HG02884 (cell line): Measurements from ENCODE around the gene CYP2S1.
"Not testable (repeated sequence)": the region's sequence is repeated elsewhere in the genome, so short reads cannot be mapped to it uniquely, and the experiment has no call there.

Experiments
- ATAC-seq: cut with Tn5 transposase; IDR thresholded peaks from one replicate; pipeline ENCODE4 v1.9.1; 2021; ENCODE audit warnings: mild to moderate bottlenecking, moderate library complexity; ENCODE audit not compliant: unreplicated experiment

CYP2S1 gene

DNA sequence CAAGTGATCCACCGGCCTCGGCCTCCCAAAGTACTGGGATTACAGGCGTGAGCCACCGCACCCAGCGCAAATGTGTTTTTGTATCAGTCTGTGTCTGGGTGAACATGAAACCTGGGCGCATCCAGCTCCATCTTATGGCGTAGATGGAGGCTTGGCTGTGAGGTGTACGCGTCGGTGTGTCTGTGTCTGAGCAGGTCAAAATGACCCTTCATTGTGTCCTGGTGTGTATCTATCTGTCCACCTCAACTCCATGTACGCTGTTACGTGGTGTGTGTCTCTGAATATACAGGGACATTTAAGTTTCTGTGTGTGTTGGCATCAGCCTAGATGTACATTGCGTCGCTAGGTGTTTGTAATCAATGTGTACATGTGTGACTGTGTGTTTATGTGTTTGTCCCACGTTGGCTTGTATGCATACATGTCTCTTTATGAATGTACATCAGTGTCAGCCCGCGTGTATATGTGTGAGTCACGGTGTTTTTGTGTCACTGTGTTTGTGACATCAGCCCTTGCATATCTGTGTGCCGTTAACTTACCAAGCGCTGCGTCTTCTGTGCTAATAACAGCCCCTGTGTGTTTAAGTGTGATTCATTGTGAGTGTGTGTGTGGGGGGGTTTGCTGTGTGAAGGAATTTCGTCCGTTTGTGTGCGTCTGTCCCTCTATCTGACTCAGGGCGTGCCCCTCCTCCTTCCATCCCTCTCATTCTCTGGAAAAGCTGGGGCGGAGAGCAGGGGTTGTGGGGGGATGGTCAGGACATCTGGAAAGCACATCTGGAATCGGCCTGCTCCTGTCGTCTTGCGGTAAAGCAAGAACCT, 32.4 kb downstream of the CYP2S1 start:
- ATAC-seq = no peak

GRCh38 chr19:41226053-41226873, 33.2 kb downstream of the CYP2S1 start:
- ATAC-seq = no peak

GRCh38 chr19:41226874-41227390, 33.9 kb downstream of the CYP2S1 start:
- ATAC-seq = no peak

- no peak for ATAC-seq
Observed at GRCh38 chr19:41228486-41228885, 35.5 kb downstream of the CYP2S1 start.

DNA sequence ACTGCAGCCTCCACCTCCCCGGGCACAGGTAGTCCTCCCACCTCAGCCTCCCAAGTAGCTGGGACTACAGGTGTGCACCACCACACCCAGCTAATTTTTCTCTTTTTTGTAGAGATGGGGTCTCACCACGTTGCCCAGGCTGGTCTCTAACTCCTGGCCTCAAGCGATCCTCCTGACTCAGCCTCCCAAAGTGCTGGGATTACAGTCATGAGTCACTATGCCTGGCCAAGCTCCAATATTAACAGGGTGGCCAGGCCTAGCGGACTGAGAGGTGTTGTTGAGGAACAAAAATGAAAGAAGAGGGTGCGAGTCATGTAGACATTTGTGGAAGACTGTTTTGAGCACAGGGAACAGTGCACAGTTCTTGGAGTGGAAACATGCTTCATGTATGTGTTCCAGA, 36.3 kb downstream of the CYP2S1 start:
- ATAC-seq = not testable (repeated sequence)

DNA sequence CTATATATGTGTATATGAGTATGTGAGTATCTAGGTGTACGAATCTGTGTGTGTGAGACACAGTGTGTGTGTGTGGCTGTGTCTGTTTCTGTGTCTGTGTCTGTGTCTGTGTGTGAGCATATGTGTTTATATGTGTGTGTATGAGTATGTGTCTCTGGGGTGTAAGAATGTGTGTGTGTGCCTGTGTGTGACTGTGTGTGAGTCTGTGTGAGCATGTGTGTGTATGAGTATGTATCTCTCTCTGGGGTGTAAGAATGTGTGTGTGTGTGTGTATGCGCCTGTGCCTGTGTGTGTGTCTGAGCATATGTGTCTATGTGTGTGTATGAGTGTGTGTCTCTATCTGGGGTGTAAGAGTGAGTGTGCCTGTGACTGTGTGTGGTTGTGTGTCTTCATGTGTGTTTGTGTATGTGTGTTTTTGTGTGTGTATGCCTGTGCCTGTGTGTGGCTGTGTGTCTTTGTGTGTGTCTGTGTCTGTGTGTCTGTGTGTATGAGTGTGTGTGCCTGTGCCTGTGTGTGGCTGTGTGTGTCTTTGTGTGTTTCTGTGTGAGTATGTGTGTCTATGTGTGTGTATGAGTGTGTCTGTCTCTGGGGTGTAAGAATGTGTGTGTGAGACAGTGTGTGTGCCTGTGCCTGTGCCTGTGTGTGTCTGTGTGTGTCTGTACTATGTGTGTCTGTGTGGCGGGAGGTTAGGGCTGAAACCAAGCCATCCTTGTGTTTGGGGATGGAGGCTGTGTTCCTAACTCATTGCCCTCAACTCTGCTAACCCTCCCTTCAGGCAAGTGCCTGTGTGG, 37.2 kb downstream of the CYP2S1 start:
- no peak for ATAC-seq

DNA sequence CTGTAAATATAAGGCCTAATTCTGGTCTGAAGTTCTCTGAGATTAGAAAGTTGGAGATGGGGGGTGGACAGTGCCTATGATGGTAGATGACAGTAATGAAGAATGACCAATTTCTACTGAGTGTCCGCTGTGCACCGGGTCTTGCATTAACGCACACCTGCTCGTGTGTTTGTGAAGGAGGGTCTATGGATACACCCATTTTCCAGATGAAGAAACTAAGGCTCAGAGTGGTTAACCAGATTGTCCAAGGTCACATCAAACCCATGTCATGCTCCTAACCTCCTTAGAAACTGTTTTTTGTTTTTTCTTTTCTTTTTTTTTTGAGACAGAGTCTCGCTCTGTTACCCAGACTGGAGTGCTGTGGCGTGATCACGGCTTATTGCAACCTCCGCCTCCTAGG, 39.7 kb downstream of the CYP2S1 start:
- no peak for ATAC-seq

DNA sequence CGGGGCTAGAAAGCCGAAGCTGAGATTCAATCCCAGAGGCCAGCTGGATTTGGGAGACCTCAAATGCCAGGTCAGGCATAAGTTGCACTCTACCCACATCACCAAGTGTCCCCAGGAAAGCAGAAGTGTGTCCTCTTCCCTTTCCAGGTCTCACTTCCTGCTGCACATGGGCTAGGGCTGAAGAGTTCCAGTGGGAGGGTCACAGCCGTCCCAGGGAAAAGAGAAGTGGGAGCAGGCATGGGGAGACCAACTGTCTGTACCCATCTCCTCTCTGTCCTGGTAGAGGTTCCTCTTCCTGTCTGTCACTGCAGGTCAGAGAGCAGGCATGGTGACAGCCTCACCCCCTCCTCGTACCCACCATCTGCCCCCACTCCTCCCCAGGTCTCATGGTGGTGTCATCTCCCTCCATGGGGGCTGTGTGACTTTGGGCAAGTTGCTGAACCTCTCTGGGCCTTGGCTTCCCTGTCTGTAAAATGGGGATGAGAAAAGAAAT, 40.8 kb downstream of the CYP2S1 start:
- ATAC-seq = no peak

DNA sequence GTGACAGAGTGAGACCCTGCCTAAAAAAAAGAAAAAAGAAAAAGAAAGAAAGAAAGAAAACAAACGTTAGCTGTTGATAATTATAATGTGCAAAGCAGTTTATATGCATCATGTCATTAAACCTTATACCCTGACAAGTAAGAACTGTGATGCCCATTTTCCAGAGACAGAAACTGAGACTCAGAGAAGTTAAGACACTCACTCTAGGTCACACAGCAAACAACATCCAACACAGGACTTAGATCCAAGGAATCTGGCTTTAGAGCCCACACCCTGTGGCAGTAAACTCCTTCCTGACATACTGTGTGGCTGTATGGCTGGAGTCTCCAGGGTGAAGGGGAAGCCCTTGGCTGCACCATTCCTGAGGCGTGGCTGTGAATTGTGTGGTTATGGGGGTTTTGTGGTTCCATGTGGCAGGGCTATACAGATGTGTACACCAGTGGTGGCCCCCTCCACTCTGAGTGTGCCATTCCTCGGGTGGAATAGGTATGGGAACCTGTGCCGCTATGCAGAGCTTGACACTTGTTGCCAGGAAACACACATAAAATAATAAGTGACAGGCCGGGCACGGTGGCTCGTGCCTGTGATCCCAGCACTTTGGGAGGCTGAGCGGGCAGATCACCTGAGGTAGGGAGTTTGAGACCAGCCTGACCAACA, 41.6 kb downstream of the CYP2S1 start:
- ATAC-seq = no peak

DNA sequence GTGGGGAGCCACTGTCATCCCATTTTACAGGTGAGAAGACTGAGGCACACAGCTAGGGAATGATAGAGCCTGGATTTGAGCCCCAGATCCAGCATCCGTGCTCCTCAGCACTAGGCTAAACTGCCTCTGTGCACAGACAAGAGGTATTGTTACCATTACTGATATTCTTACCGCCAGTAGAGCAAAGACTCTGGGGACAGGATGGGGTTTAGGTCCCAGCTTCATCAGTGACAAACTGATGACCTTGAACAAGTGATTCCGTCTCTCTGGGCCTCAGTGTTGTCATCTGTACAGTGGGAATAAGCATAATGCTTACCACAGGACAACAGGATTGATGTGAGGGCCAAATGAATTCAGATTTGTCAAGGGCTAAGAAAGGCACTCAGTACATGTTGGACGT, 42.5 kb downstream of the CYP2S1 start:
- ATAC-seq = no peak

GRCh38 chr19:41238244-41238643, 45.2 kb downstream of the CYP2S1 start:
- ATAC-seq = no peak

DNA sequence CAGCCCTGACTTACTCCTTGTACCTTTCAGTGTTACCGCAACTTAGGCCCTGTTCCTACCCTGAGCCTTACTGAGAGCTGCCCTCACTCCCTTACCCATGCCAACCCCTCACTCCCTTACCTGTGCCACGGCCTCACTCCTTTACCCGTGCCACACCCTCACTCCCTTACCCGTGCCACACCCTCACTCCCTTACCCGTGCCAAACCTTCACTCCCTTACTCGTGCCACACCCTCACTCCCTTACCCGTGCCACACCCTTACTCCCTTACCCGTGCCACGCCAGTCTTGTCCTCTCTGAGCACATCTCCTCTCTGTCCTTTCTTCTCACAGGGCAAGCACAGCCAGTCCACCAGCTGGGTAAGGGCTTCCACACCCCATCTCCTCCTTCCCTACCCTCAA, 46.3 kb downstream of the CYP2S1 start:
- ATAC-seq = no peak

DNA sequence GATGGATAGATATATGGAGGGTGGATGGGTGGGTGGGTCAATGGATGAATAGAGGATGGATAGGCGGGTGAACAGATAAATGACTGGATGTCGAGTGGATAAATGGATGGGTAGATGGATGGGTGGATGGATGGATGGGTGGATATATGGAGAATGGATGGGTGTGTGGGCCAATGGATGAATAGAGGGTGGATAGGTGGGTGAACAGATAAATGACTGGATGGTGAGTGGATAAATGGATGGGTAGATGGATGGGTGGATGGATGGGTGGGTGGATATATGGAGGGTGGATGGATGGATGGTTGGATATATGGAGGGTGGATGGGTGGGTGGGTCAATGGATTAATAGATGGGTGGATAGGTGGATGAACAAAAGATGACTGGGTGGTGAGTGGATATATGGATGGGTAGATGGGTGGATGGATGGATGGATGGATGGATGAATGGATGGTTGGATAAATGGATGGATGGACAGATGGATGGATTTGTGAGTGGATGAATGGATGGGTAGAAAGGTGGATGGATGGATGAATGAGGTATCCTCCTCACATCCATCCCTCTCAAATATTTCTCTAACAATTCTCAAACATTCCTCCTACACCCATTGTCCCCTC, 47.0 kb downstream of the CYP2S1 start:
- ATAC-seq = no peak

- no peak for ATAC-seq
Observed at GRCh38 chr19:41241859-41242258, 48.8 kb downstream of the CYP2S1 start.

DNA sequence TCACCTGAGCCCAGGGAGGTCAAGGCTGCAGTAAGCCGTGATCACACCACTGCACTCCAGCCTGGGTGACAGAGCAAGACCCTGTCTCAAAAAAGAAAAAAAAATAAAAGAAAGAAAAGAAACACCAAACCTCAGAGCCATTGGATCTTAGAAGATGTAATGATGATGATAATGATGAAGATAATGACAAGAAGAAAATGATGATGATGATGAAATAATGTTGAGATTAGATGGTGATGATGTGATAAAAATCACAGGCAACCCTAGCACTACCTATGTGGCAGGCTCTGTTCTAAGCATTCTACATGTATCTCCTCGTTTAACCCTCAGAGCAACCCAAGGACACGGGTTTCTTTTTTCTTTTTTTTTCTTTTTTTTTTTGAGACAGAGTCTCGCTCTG, 51.1 kb downstream of the CYP2S1 start:
- no peak for ATAC-seq

DNA sequence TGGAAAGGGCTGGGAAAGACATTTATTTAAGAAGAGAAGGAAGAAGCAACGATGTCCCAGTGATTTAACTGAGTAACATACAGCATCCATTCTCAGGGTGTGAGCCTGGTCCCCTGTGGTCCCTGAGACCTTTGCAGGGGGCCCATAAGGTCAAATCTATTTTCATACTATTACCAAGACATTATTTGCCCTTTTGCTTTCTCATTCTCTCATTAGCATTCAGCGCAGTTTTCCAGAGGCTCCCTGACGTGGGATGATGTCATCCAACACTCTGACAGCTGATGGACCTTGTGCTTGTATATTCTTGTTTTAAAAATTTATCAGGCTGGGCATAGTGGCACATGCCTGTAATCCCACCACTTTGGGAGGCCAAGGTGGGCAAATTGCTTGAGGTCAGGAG, 52.8 kb downstream of the CYP2S1 start:
- no peak for ATAC-seq

- no peak for ATAC-seq
Observed at GRCh38 chr19:41248895-41249294, 55.9 kb downstream of the CYP2S1 start.

DNA sequence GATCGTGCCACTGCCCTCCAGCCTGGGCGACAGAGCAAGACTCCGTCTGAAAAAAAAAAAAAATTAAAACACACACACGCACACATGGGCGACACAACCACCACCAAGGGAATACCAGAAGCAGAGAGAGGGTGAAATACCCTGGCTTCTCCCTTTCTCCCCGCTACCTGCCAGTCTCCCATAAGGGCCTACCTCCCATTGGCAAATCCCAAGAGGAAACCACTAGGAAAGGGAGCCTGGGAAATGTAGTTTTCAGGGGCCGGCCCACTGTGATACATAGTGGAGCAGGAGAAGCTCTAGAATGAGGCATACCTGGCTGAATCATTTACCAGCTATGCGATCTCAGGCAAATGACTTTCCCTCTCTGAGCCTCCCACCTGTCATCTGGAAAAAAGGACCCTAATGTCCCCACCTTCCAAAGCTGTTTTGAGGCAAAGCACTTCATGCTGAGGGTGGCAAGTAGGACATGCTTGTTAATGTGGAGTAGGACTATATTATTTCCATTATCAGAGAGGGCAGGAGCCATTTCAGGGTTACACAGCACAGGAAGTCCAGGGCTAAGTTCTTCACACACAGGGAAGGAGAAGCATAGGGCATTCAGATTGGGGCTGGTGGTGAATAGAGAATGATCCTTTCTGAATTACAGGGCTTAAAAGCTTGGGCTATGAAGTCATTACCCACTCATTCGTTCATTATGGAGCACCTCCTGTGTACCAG, 56.8 kb downstream of the CYP2S1 start:
- ATAC-seq = no peak

- ATAC-seq = no peak
Observed at GRCh38 chr19:41253660-41254059, 60.6 kb downstream of the CYP2S1 start.
